Peyer's patch (tissue), 4 donors: ENCODE data around the gene PCDHGA10.

Source experiments
- POLR2A ChIP-seq, 2 donors: fragments of 450-650 bp; IDR thresholded peaks; one replicate each; pipeline ENCODE4 v1.5.1; 2017; ENCODE audit warnings: antibody characterized with exemption in 2 of 2, mild to moderate bottlenecking in 2 of 2, moderate library complexity in 2 of 2
- TF ChIP-seq, protein P1 (sequence below), 6 experiments: fragments of 450-650 bp in 4 of 6; fragments of 200-600 bp in 2 of 6; sonication (generic) in 1 of 6; IDR thresholded peaks; one replicate each; pipeline ENCODE4 v1.5.1; 2017 to 2019; ENCODE audit warnings: antibody characterized with exemption in 6 of 6, mild to moderate bottlenecking in 3 of 6, moderate library complexity in 1 of 6

DNA sequence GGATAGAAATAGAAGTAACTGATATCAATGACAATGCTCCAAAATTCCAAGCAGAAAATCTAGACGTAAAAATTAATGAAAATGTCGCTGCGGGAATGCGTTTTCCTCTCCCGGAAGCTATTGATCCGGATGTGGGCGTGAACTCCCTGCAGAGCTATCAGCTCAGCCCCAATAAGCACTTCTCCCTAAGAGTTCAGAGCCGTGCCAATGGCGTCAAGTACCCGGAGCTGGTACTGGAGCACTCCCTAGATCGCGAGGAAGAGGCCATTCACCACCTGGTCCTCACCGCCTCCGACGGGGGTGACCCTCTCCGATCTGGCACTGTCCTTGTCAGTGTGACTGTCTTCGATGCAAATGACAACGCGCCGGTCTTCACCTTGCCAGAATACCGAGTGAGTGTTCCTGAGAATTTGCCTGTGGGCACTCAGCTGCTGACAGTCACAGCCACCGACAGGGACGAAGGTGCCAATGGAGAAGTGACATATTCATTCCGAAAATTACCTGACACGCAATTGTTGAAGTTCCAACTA is 818 bp downstream of the PCDHGA10 start:
- TF ChIP-seq, protein P1, sequence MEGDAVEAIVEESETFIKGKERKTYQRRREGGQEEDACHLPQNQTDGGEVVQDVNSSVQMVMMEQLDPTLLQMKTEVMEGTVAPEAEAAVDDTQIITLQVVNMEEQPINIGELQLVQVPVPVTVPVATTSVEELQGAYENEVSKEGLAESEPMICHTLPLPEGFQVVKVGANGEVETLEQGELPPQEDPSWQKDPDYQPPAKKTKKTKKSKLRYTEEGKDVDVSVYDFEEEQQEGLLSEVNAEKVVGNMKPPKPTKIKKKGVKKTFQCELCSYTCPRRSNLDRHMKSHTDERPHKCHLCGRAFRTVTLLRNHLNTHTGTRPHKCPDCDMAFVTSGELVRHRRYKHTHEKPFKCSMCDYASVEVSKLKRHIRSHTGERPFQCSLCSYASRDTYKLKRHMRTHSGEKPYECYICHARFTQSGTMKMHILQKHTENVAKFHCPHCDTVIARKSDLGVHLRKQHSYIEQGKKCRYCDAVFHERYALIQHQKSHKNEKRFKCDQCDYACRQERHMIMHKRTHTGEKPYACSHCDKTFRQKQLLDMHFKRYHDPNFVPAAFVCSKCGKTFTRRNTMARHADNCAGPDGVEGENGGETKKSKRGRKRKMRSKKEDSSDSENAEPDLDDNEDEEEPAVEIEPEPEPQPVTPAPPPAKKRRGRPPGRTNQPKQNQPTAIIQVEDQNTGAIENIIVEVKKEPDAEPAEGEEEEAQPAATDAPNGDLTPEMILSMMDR (IDR thresholded peaks at IDR 0.05) = no peak
- no peak for TF ChIP-seq POLR2A (IDR thresholded peaks at IDR 0.05)
